Sigmoid colon (tissue), 7 donors: Measurements from ENCODE around the gene PDE11A. TPM values are rescaled to one million over a fixed set of nuclear protein-coding genes. Genes with fewer than 3 reads are reported as not detected.

Experiments
- DNase-seq: peaks from one replicate; pipeline ENCODE4 v3.0.0-alpha.2; 2019
- H3K27ac ChIP-seq, 4 donors: fragments of 200-600 bp; sonication (generic); one replicate each; pipeline ENCODE4 v1.5.1; 2016 to 2019; ENCODE audit warnings: mild to moderate bottlenecking in 1 of 4
- H3K27me3 ChIP-seq, 3 donors: fragments of 200-600 bp; sonication (generic); one replicate each; pipeline ENCODE4 v1.5.1; 2019; ENCODE audit warnings: mild to moderate bottlenecking in 1 of 3
- H3K36me3 ChIP-seq, 4 donors: fragments of 200-600 bp; sonication (generic); one replicate each; pipeline ENCODE4 v1.5.1; 2016 to 2019
- H3K4me1 ChIP-seq, 4 donors: fragments of 200-600 bp; sonication (generic); one replicate each; pipeline ENCODE4 v1.5.1; 2017 to 2019
- H3K4me3 ChIP-seq, 4 donors: fragments of 200-600 bp; sonication (generic); one replicate each; pipeline ENCODE4 v1.5.1; 2017 to 2019; ENCODE audit warnings: mild to moderate bottlenecking in 2 of 4, moderate library complexity in 1 of 4
- H3K9me3 ChIP-seq, 4 donors: fragments of 200-600 bp in 3 of 4; sonication (generic) in 3 of 4; one replicate each; pipeline versions ENCODE4 v1.5.1 to v1.6.1; 2013 to 2019
- CTCF ChIP-seq, 4 experiments: fragments of 450-650 bp in 3 of 4; fragments of 200-600 bp in 1 of 4; IDR thresholded peaks; one replicate each; pipeline ENCODE4 v1.5.1; 2016 to 2019; ENCODE audit warnings: antibody characterized with exemption in 4 of 4, mild to moderate bottlenecking in 3 of 4, moderate library complexity in 2 of 4
- EP300 ChIP-seq, 4 donors: sonication (generic); formaldehyde crosslinking; IDR thresholded peaks; one replicate each; pipeline ENCODE4 v1.6.1; 2017; ENCODE audit warnings: antibody characterized with exemption in 4 of 4
- POLR2A ChIP-seq, 2 donors: fragments of 450-650 bp; IDR thresholded peaks; one replicate each; pipeline ENCODE4 v1.6.1; 2016; ENCODE audit warnings: antibody characterized with exemption in 2 of 2, mild to moderate bottlenecking in 2 of 2, moderate library complexity in 2 of 2
- POLR2AphosphoS5 ChIP-seq, 4 donors: sonication (generic); formaldehyde crosslinking; IDR thresholded peaks; one replicate each; pipeline ENCODE4 v1.6.1; 2017; ENCODE audit warnings: antibody characterized with exemption in 4 of 4
- WGBS, 2 donors: extraction: QIAGEN DNeasy Blood & Tissue Kit; methylation state at CpG; one replicate each; pipeline ENCODE4 v1.1.7; 2013; 5-methylcytosine and 5-hydroxymethylcytosine counted together
- intact Hi-C: fragments of 100-400 bp; cut with DNase I; formaldehyde crosslinking; loops from one replicate; pipeline ENCODE4 v1.15.1; 2023
- polyA plus RNA-seq, 3 donors: library from polyadenylated mRNA; stranded (reverse); fragments of 200-250 nt; gene quantifications; one replicate each; pipeline ENCODE4 v1.2.3, GENCODE V29; 2013
- total RNA-seq, 4 donors: library from RNA; depleted of rRNA; stranded (reverse); fragments of >200 nt; gene quantifications; one replicate each; pipeline ENCODE4 v1.1.0, GENCODE V29; 2016
- donor health status: healthy with polysubstance abuse.
- donor health status: Bipolar disorder and iron deficiency.
- donor health status: healthy.

Gene PDE11A
- total and polyA plus RNA-seq, 7 donors = 0.57 to 16.8 (median 4.3) TPM; not detected in 2

- TF ChIP-seq EP300 (IDR thresholded peaks at IDR 0.05) = no peak
- no peaks in the 10 kb centered on the region for H3K36me3 ChIP-seq
- no peaks in the 10 kb centered on the region for H3K27me3 ChIP-seq
- H3K4me1 ChIP-seq = peaks cover 0 to 9% (median under 1%) of the 10 kb centered on the region in 4 donors
- intact Hi-C loops = no loop called here
- no peak overlapping the region for H3K4me3 ChIP-seq
- no peak for DNase-seq
- 81 to 88% methylated on average over 2 of the region's 2 CpGs for WGBS, 2 donors
- H3K27ac ChIP-seq = no peak overlapping the region
- no peaks in the 10 kb centered on the region for H3K9me3 ChIP-seq
Observed at GRCh38 chr2:177670791-177671535, 401.6 kb downstream of the PDE11A start.

- no peaks in the 10 kb centered on the region for H3K27me3 ChIP-seq
- no peak overlapping the region for H3K4me3 ChIP-seq
- 87 to 94% methylated on average over 3 of the region's 3 CpGs for WGBS, 2 donors
- H3K27ac ChIP-seq = no peak overlapping the region
- no peaks in the 10 kb centered on the region for H3K4me1 ChIP-seq
- intact Hi-C loops = no loop called here
- H3K36me3 ChIP-seq = no peaks in the 10 kb centered on the region
- DNase-seq = no peak
- H3K9me3 ChIP-seq = no peaks in the 10 kb centered on the region
- no peak for TF ChIP-seq POLR2A (IDR thresholded peaks at IDR 0.05)
Observed at GRCh38 chr2:177669625-177670330, 402.8 kb downstream of the PDE11A start.

GRCh38 chr2:177669201-177669600 lies 403.4 kb downstream of the PDE11A start:
- Histone ChIP-seq H3K27ac (no peak overlapping the region), H3K27me3 (no peaks in the 10 kb centered on the region), H3K36me3 (no peaks in the 10 kb centered on the region), H3K4me1 (no peaks in the 10 kb centered on the region), H3K9me3 (no peaks in the 10 kb centered on the region), H3K4me3 (no peak overlapping the region)
- 90 to 91% methylated on average over 5 of the region's 5 CpGs for WGBS, 2 donors
- no peak for TF ChIP-seq CTCF (IDR thresholded peaks at IDR 0.05)
- no peak for TF ChIP-seq POLR2AphosphoS5 (IDR thresholded peaks at IDR 0.05)
- TF ChIP-seq POLR2A (IDR thresholded peaks at IDR 0.05) = no peak
- TF ChIP-seq EP300 (IDR thresholded peaks at IDR 0.05) = no peak
- no peak for DNase-seq
- intact Hi-C loops = no loop called here

- H3K36me3 ChIP-seq = no peaks in the 10 kb centered on the region
- WGBS, 2 donors = 92% methylated on average over 3 of the region's 3 CpGs
- no peak overlapping the region for H3K4me3 ChIP-seq
- no peaks in the 10 kb centered on the region for H3K4me1 ChIP-seq
- TF ChIP-seq EP300 (IDR thresholded peaks at IDR 0.05) (no peak), POLR2A (IDR thresholded peaks at IDR 0.05) (no peak), POLR2AphosphoS5 (IDR thresholded peaks at IDR 0.05) (no peak), CTCF (IDR thresholded peaks at IDR 0.05) (no peak)
- H3K27ac ChIP-seq = no peak overlapping the region
- no peak for DNase-seq
- intact Hi-C loops = no loop called here
- no peaks in the 10 kb centered on the region for H3K27me3 ChIP-seq
- no peaks in the 10 kb centered on the region for H3K9me3 ChIP-seq
Observed at GRCh38 chr2:177668617-177669016, 404.0 kb downstream of the PDE11A start.

- no peak for TF ChIP-seq POLR2AphosphoS5 (IDR thresholded peaks at IDR 0.05)
- TF ChIP-seq CTCF (IDR thresholded peaks at IDR 0.05) = no peak
- no peak for TF ChIP-seq EP300 (IDR thresholded peaks at IDR 0.05)
- TF ChIP-seq POLR2A (IDR thresholded peaks at IDR 0.05) = no peak
- no peaks in the 10 kb centered on the region for H3K27me3 ChIP-seq
- no peaks in the 10 kb centered on the region for H3K9me3 ChIP-seq
- DNase-seq = no peak
- intact Hi-C loops = no loop called here
- H3K4me1 ChIP-seq = no peaks in the 10 kb centered on the region
- H3K27ac ChIP-seq = no peak overlapping the region
- 0% methylated on average over 1 of the region's 1 CpG for WGBS, 2 donors
- H3K4me3 ChIP-seq = no peak overlapping the region
- no peaks in the 10 kb centered on the region for H3K36me3 ChIP-seq
Observed at GRCh38 chr2:177667626-177668025, 405.0 kb downstream of the PDE11A start.
